ENCODE results near the gene CLDN14. TPM values are rescaled to one million over a fixed set of nuclear protein-coding genes. Genes with fewer than 3 reads are reported as not detected.

CLDN14 gene
- total RNA-seq, 2 donors from 2014 or later, result 0.17 TPM; not detected in 1

DNA sequence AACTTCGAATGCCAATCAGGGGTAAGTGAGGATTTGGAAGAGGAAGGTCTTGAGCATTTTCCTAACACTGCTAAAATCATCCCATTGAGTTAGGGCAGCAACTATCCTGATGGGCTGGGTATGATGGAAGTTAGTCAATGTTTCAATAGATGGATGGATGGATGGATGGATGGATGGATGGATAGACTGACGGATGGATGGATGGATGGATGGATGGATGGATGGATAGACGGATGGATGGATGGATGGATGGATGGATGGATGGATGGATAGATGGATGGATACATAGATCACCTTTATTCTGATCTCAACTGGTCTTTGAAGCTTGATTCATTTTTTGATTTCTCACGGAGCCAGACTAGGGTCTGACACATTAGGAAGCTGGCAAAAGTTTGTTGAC, 2.3 kb upstream of the CLDN14 start:
- H3K9ac ChIP-seq (ENCODE audit: low read depth in 2 of 2, low read length in 2 of 2), result no peak overlapping the region
- TF ChIP-seq, protein P1, sequence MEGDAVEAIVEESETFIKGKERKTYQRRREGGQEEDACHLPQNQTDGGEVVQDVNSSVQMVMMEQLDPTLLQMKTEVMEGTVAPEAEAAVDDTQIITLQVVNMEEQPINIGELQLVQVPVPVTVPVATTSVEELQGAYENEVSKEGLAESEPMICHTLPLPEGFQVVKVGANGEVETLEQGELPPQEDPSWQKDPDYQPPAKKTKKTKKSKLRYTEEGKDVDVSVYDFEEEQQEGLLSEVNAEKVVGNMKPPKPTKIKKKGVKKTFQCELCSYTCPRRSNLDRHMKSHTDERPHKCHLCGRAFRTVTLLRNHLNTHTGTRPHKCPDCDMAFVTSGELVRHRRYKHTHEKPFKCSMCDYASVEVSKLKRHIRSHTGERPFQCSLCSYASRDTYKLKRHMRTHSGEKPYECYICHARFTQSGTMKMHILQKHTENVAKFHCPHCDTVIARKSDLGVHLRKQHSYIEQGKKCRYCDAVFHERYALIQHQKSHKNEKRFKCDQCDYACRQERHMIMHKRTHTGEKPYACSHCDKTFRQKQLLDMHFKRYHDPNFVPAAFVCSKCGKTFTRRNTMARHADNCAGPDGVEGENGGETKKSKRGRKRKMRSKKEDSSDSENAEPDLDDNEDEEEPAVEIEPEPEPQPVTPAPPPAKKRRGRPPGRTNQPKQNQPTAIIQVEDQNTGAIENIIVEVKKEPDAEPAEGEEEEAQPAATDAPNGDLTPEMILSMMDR (IDR thresholded peaks at IDR 0.05), result no peak
- no peaks in the 10 kb centered on the region for H3K4me1 ChIP-seq
- no peak overlapping the region for H3K4me3 ChIP-seq
- intact Hi-C loops (cut with DNase I), result no loop called here
- H3K36me3 ChIP-seq, result no peaks in the 10 kb centered on the region
- DNase-seq, result no peak
- H3K27me3 ChIP-seq, result no peaks in the 10 kb centered on the region
- H3K27ac ChIP-seq, result no peak overlapping the region
- H3K9me3 ChIP-seq, result no peaks in the 10 kb centered on the region

DNA sequence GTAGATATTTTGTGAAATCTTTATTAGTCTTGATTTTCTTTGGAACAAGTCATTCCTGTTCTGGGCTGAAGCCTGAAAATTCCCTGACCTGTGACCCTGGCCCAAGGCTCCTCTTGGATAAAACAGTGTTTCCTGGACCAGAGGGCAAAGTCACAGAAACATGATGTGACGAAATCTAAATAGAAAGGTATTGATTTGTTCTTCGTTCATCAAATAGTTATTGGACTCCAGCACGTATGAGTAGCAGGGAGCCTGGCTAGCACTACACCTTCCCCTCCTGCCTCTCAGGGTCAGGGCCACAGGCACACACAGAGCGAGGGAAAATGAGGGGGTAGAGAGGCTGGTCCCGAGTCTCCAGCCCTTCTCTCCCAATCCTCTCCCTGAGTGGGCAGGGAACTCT, 1.7 kb upstream of the CLDN14 start:
- DNase-seq, result no peak
- Histone ChIP-seq H3K36me3 (no peaks in the 10 kb centered on the region), H3K9me3 (no peaks in the 10 kb centered on the region), H3K9ac (ENCODE audit: low read depth in 2 of 2, low read length in 2 of 2) (no peak overlapping the region), H3K27me3 (no peaks in the 10 kb centered on the region), H3K4me3 (no peak overlapping the region), H3K27ac (no peak overlapping the region), H3K4me1 (no peaks in the 10 kb centered on the region)
- TF ChIP-seq, protein P1 (IDR thresholded peaks at IDR 0.05), result no peak
- intact Hi-C loops (cut with DNase I), result no loop called here

DNA sequence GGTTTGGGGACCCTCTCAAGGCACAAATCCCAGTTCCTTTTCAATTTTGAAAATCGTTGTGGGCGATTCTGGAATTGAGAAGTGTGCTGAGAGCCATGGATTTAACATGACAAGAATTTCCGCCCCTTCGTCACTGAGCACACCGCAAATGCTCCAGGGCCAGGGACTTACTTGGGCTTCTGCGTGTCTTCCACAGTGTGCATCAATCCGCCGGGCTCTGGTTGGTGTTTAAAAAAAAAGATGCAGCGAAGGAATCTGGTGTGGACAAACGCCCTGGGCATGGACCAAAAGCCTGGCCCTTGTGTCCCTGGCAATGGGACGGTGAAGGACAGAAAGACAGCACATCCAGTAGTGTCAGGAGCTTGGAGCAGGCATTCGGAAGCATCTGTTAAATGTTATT, 696 bp upstream of the CLDN14 start:
- Histone ChIP-seq H3K36me3 (no peaks in the 10 kb centered on the region), H3K27me3 (no peaks in the 10 kb centered on the region), H3K9me3 (no peaks in the 10 kb centered on the region), H3K9ac (ENCODE audit: low read depth in 2 of 2, low read length in 2 of 2) (no peak overlapping the region), H3K27ac (no peak overlapping the region), H3K4me1 (no peaks in the 10 kb centered on the region), H3K4me3 (no peak overlapping the region)
- intact Hi-C loops (cut with DNase I), result no loop called here
- TF ChIP-seq, protein P1 (IDR thresholded peaks at IDR 0.05), result no peak
- DNase-seq, result no peak

DNA sequence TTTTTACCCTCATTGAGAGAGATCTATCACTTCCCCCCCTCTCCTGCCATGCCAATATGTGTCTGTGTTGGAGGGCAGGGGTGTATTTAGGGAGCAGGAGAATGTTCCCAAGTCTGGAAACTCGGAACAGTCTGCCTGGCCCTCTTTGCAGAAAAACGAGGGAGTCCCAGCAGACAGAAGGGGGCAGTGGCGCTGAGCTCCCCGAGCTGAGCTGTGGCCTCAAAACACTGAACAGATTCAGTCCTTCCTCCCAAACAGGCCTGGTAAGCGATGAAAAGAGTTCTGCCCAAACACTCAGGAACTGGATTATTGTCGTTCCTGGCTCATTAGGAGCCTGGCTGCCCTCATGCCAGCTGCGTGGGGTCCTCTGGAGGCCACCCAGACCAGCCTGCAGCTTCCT, 981 bp downstream of the CLDN14 start:
- no peak overlapping the region for H3K27ac ChIP-seq
- no peaks in the 10 kb centered on the region for H3K9me3 ChIP-seq
- H3K27me3 ChIP-seq, result no peaks in the 10 kb centered on the region
- H3K9ac ChIP-seq (ENCODE audit: low read depth in 2 of 2, low read length in 2 of 2), result no peak overlapping the region
- no peaks in the 10 kb centered on the region for H3K36me3 ChIP-seq
- H3K4me1 ChIP-seq, result no peaks in the 10 kb centered on the region
- H3K4me3 ChIP-seq, result no peak overlapping the region
- TF ChIP-seq, protein P1 (IDR thresholded peaks at IDR 0.05), result no peak
- no peak for DNase-seq
- intact Hi-C loops (cut with DNase I), result no loop called here

DNA sequence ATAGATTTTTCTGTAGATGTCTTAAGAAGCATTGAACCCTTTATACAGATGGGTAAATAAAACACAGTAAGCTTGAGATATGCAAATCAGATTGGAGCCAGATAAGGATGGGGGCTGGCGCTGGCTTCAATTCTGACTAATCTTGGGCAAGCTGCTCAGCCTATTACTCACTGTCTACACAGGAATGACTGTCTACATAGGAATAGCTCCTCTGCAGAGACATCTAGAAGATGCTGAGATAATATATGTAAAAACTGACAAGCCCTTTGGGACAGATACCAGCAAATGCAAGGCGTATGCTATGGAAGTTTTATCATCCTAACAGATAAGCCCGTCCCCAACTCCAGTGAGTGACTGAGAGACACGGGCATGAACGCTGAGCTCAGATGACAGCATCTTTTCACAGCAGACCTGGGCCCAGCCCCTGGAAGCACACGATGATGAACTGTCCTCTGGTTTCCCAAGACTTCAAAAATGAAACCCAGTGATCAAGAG, 1.7 kb downstream of the CLDN14 start:
- Histone ChIP-seq H3K36me3 (no peaks in the 10 kb centered on the region), H3K4me1 (no peaks in the 10 kb centered on the region), H3K4me3 (no peak overlapping the region), H3K9ac (ENCODE audit: low read depth in 2 of 2, low read length in 2 of 2) (no peak overlapping the region), H3K27me3 (no peaks in the 10 kb centered on the region), H3K27ac (no peak overlapping the region), H3K9me3 (no peaks in the 10 kb centered on the region)
- no peak for DNase-seq
- intact Hi-C loops (cut with DNase I), result no loop called here
- TF ChIP-seq, protein P1 (IDR thresholded peaks at IDR 0.05), result no peak

DNA sequence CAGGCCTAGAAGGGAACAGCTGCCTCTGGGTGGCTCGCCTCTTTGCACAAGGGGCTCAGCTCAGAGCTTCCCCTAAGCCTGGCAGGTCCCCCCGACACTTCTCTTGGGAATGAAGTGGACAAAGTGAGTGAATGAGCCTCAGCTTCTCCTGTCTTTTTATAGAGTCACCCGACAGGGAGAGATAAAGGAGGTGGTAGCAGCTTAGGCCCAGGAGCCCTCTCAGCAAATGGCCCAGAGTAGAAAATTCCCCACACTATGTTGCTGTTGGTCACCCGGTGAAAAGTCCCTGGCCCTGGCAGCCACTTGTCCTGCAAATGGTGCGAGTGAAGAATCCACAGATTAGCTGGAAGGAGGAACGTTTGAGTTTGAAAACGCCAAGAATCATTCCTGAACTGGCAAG, 2.4 kb downstream of the CLDN14 start:
- Histone ChIP-seq H3K27me3 (no peaks in the 10 kb centered on the region), H3K9me3 (no peaks in the 10 kb centered on the region), H3K9ac (ENCODE audit: low read depth in 2 of 2, low read length in 2 of 2) (no peak overlapping the region), H3K36me3 (no peaks in the 10 kb centered on the region), H3K4me1 (no peaks in the 10 kb centered on the region), H3K4me3 (no peak overlapping the region), H3K27ac (no peak overlapping the region)
- no peak for DNase-seq
- TF ChIP-seq, protein P1 (IDR thresholded peaks at IDR 0.05), result no peak
- intact Hi-C loops (cut with DNase I), result no loop called here

Data from colonic mucosa (tissue), 4 donors.